Testis (tissue), 3 donors: ENCODE data around the gene PAXX. TPM values are rescaled to one million over a fixed set of nuclear protein-coding genes. Genes with fewer than 3 reads are reported as not detected.
"Not testable (repeated sequence)": the region's sequence is repeated elsewhere in the genome, so short reads cannot be mapped to it uniquely, and the experiment has no call there.

Source experiments
- DNase-seq: peaks from one replicate; pipeline ENCODE4 v3.0.0-alpha.2; 2019
- H3K27ac ChIP-seq, 2 donors: fragments of 200-600 bp; sonication (generic); one replicate each; pipeline ENCODE4 v1.5.1; 2019
- H3K27me3 ChIP-seq: fragments of 200-600 bp; sonication (generic); one replicate; pipeline ENCODE4 v1.5.1; 2019
- H3K36me3 ChIP-seq: fragments of 200-600 bp; sonication (generic); one replicate; pipeline ENCODE4 v1.5.1; 2017; ENCODE audit warnings: low read depth; ENCODE audit errors: missing control alignments
- H3K4me1 ChIP-seq: fragments of 200-600 bp; sonication (generic); one replicate; pipeline ENCODE4 v1.5.1; 2019
- H3K4me3 ChIP-seq, 2 donors: fragments of 200-600 bp; sonication (generic); one replicate each; pipeline ENCODE4 v1.5.1; 2017 to 2019
- H3K9me3 ChIP-seq: fragments of 200-600 bp; sonication (generic); one replicate; pipeline ENCODE4 v1.5.1; 2017
- POLR2A ChIP-seq: fragments of 450-650 bp; IDR thresholded peaks from one replicate; pipeline ENCODE4 v1.6.1; 2017; ENCODE audit warnings: antibody characterized with exemption, mild to moderate bottlenecking, moderate library complexity
- WGBS, 2 donors: methylation state at CpG; one replicate each; pipeline ENCODE4 v1.1.5; 2018; 5-methylcytosine and 5-hydroxymethylcytosine counted together
- intact Hi-C: fragments of 100-400 bp; cut with DNase I; formaldehyde crosslinking; loops from one replicate; pipeline ENCODE4 v1.15.1; 2023; ENCODE audit warnings: low total_unique reads
- polyA plus RNA-seq: library from polyadenylated mRNA; stranded (reverse); fragments of 350-450 nt; fragmentation: Illumina TruSeq; extraction: RNeasy Lipid Tissue Mini Kit (QIAGEN cat#74804); gene quantifications from one replicate; pipeline ENCODE4 v1.2.3, GENCODE V29; 2014; ENCODE audit warnings: low read depth, low replicate concordance; ENCODE audit not compliant: insufficient read depth
- total RNA-seq, 2 donors: library from RNA; depleted of rRNA; stranded (reverse); fragments of >200 nt; gene quantifications; one replicate each; pipeline ENCODE4 v1.2.3, GENCODE V29; 2016
- TF ChIP-seq, protein P1 (sequence below), 3 experiments: fragments of 450-650 bp in 2 of 3; fragments of 200-600 bp in 1 of 3; sonication (generic) in 1 of 3; IDR thresholded peaks; one replicate each; pipeline ENCODE4 v1.5.1; 2016 to 2019; ENCODE audit warnings: antibody characterized with exemption in 3 of 3, mild to moderate bottlenecking in 2 of 3, moderate library complexity in 1 of 3

The PAXX gene
- total and polyA plus RNA-seq, 3 donors from 2014 or later: 25.9 to 56.6 (median 47.8) TPM

DNA sequence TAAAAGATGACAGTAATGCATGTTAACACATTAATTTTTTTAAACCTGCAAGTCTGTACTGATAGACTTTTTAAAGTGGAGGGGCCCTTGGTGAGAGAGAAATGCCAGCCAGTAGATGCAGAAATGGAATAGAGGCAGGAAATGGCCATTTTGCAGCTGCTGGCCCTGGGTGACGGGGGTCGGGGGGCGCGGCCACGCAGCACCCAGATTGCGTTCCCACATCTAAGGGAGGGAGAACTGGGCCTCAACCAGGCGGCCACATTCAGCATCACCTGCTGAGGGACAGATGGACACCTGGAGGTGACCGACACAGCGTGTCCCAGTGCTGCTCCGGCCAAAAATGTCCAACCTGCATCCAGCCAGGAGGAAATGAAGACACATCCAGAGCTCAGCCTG is 10.4 kb downstream of the PAXX start:
- Histone ChIP-seq H3K9me3 (no peaks in the 10 kb centered on the region), H3K4me3 (no peak overlapping the region), H3K27ac (no peak overlapping the region), H3K4me1 (peaks cover 18% of the 10 kb centered on the region), H3K27me3 (no peaks in the 10 kb centered on the region), H3K36me3 (no peaks in the 10 kb centered on the region)
- intact Hi-C loops: no loop called here
- WGBS, 2 donors: 85 to 94% methylated on average over 9 to 10 of the region's 10 CpGs
- no peak for DNase-seq
- TF ChIP-seq, protein P1, sequence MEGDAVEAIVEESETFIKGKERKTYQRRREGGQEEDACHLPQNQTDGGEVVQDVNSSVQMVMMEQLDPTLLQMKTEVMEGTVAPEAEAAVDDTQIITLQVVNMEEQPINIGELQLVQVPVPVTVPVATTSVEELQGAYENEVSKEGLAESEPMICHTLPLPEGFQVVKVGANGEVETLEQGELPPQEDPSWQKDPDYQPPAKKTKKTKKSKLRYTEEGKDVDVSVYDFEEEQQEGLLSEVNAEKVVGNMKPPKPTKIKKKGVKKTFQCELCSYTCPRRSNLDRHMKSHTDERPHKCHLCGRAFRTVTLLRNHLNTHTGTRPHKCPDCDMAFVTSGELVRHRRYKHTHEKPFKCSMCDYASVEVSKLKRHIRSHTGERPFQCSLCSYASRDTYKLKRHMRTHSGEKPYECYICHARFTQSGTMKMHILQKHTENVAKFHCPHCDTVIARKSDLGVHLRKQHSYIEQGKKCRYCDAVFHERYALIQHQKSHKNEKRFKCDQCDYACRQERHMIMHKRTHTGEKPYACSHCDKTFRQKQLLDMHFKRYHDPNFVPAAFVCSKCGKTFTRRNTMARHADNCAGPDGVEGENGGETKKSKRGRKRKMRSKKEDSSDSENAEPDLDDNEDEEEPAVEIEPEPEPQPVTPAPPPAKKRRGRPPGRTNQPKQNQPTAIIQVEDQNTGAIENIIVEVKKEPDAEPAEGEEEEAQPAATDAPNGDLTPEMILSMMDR (IDR thresholded peaks at IDR 0.05): no peak
- no peak for TF ChIP-seq POLR2A

DNA sequence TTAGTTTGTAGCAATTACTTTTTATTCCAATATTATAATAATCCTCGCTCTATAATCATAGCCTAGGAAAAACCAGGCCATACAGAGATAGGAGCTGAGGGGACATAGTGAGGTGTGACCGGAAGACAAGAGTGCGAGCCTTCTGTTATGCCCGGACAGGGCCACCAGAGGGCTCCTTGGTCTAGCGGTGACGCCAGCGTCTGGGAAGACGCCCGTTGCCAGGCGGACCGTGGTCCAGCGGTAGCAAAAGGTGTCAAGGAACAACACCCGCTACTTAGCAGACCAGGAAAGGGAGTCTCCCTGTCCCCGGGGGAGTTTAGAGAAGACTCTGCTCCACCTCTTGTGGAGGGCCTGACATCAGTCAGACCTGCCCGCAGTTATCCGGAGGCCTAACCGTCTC is 12.1 kb downstream of the PAXX start:
- 56 to 64% methylated on average over 17 of the region's 17 CpGs for WGBS, 2 donors
- H3K27ac ChIP-seq, intact Hi-C loops, H3K36me3 ChIP-seq, H3K9me3 ChIP-seq, H3K27me3 ChIP-seq, H3K4me3 ChIP-seq, DNase-seq: not testable (repeated sequence)
- peaks cover 22% of the 10 kb centered on the region for H3K4me1 ChIP-seq
- TF ChIP-seq, protein P1 (IDR thresholded peaks at IDR 0.05): peak in 2 of 3 experiments; percentile 34 to 53

DNA sequence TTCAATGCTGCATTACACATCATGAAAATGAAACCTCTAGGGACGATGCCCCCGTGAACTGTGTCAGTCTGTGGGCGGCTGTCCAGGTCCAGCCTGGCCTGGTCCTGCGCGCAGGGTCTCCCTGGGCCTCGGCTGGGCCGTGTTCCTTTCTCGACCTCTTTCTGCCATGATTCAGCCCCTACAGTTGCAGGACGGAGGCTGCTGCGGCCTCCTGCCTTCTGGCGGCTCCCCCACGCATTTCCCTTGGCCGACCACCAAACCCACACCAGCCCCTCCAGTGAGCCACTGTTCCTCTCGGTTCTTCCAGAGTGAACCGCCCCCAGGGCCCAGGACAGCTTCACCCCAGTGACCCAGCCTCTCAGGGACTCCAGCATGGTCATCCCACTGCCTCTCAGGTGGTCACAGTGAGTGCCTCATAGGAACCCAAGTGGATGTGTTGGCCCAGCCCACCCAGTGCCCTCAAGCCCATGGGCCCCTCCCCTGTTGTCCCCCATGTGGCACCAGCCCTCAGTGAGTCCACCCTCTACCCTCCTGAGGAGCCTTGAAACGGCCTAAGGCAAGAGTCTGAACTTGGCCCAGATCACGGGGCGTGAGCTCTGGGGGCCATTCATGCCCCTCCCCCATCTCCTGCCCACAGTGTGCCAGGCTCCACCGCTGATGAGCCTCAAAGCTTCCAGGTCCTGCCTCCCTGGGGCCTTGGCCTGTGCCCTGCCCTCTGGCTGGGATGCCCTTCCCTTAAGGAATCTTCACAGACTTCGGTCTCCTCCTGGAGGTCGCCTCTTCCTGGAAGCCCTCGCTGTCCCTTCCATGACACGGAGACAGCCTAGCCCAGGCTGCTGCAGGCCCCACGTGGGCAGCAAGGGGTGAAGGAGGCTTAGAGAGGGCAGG is 14.1 kb downstream of the PAXX start:
- H3K4me3 ChIP-seq: no peak overlapping the region
- H3K27me3 ChIP-seq: no peaks in the 10 kb centered on the region
- TF ChIP-seq, protein P1 (IDR thresholded peaks at IDR 0.05): no peak
- no peak for TF ChIP-seq POLR2A
- H3K9me3 ChIP-seq: no peaks in the 10 kb centered on the region
- 49 to 76% methylated on average over 22 to 24 of the region's 24 CpGs for WGBS, 2 donors
- peak overlapping the region in 1 of 2 donors; percentile 14 for H3K27ac ChIP-seq
- H3K4me1 ChIP-seq: peaks cover 22% of the 10 kb centered on the region
- intact Hi-C loops: no loop called here
- DNase-seq: no peak
- no peaks in the 10 kb centered on the region for H3K36me3 ChIP-seq

DNA sequence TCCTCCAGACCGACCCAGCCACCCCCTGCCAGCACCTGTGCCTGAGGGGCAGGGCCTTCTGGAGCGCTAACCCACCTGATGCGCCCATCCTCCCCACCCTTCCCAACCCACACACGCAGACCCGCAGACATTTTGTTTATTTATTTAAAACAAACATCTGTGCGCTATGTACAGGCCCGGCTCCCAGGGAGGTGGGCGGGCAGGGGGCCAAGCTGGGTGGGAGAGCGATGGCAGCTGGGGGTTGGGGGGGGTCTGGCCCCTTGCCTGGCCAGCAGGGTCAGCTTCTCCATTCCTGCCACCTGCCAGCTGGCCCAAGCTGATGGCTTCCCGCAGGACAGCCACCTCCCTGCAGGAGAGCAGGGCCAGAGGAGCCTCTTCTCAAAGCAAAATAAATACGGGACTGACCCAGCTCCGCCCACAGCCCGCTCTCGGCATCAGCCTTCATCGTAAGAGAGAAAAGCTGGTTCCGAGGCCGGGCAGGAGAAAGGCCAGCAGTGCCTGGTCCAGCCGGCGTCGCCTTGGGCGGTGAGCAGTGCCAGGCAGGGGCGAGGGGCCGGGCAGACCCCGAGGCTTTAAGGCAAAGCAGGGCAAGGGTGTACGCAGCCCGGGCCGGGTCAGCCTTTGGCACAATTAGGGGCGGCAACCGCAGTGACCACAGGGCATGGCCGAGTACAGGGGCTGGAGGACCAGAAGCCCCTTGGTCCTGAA is 15.0 kb downstream of the PAXX start:
- Histone ChIP-seq H3K4me1 (peaks cover 22% of the 10 kb centered on the region), H3K27me3 (no peaks in the 10 kb centered on the region), H3K4me3 (no peak overlapping the region), H3K36me3 (no peaks in the 10 kb centered on the region), H3K27ac (no peak overlapping the region), H3K9me3 (no peaks in the 10 kb centered on the region)
- peak; percentile 68 for DNase-seq
- WGBS, 2 donors: 61 to 65% methylated on average over 26 to 30 of the region's 30 CpGs
- TF ChIP-seq, protein P1 (IDR thresholded peaks at IDR 0.05): no peak
- intact Hi-C loops: no loop called here
